D341Med (cell line): ENCODE measurements around the gene CACNA1B.
"Not testable (repeated sequence)": the region's sequence is repeated elsewhere in the genome, so short reads cannot be mapped to it uniquely, and the experiment has no call there.

Experiments used
- DNase-seq: peaks from one replicate; pipeline ENCODE4 v3.0.0; 2012; ENCODE audit warnings: low spot score

Gene CACNA1B

GRCh38 chr9:138117101-138117750 is 239.6 kb downstream of the CACNA1B start:
- no peak for DNase-seq

GRCh38 chr9:138117836-138118235 is 240.3 kb downstream of the CACNA1B start:
- no peak for DNase-seq

GRCh38 chr9:138118601-138119071 is 241.1 kb downstream of the CACNA1B start:
- DNase-seq, result no peak

- no peak for DNase-seq
These were observed 241.8 kb downstream of the CACNA1B start for GRCh38 chr9:138119202-138120027.

- no peak for DNase-seq
These were observed 242.5 kb downstream of the CACNA1B start for GRCh38 chr9:138120072-138120471.

- DNase-seq, result no peak
These were observed 243.2 kb downstream of the CACNA1B start for GRCh38 chr9:138120511-138121437.

- no peak for DNase-seq
These were observed 244.0 kb downstream of the CACNA1B start for GRCh38 chr9:138121438-138122050.

- no peak for DNase-seq
These were observed 244.6 kb downstream of the CACNA1B start for GRCh38 chr9:138122201-138122600.

- DNase-seq, result no peak
These were observed 245.1 kb downstream of the CACNA1B start for GRCh38 chr9:138122676-138123075.

- DNase-seq, result no peak
These were observed 245.5 kb downstream of the CACNA1B start for GRCh38 chr9:138123086-138123485.

- not testable (repeated sequence) for DNase-seq
These were observed 248.7 kb downstream of the CACNA1B start for GRCh38 chr9:138126090-138126857.

GRCh38 chr9:138126858-138127584 is 249.4 kb downstream of the CACNA1B start:
- DNase-seq, result not testable (repeated sequence)

GRCh38 chr9:138128027-138128426 is 250.4 kb downstream of the CACNA1B start:
- DNase-seq, result not testable (repeated sequence)

- DNase-seq, result not testable (repeated sequence)
These were observed 251.7 kb downstream of the CACNA1B start for GRCh38 chr9:138129318-138129717.

GRCh38 chr9:138132946-138133705 is 255.5 kb downstream of the CACNA1B start:
- DNase-seq, result not testable (repeated sequence)

- DNase-seq, result not testable (repeated sequence)
These were observed 257.0 kb downstream of the CACNA1B start for GRCh38 chr9:138134581-138134980.

GRCh38 chr9:138139096-138139495 is 261.5 kb downstream of the CACNA1B start:
- DNase-seq, result not testable (repeated sequence)

GRCh38 chr9:138140980-138141379 is 263.4 kb downstream of the CACNA1B start:
- not testable (repeated sequence) for DNase-seq

- not testable (repeated sequence) for DNase-seq
These were observed 265.1 kb downstream of the CACNA1B start for GRCh38 chr9:138142528-138143244.
